ENCODE data around the gene WIPI1. TPM values are rescaled to one million over a fixed set of nuclear protein-coding genes. Genes with fewer than 3 reads are reported as not detected.
A peak's percentile ranks its signal among the peaks of the same experiment; 100 is the strongest.
"Not testable (repeated sequence)": the region's sequence is repeated elsewhere in the genome, so short reads cannot be mapped to it uniquely, and the experiment has no call there.

WIPI1 gene
- total RNA-seq, 3 donors from 2014 or later (not counting 1 experiment from before 2014, with no cell fraction given) = 29.0 to 41.4 (median 32.0) TPM

- no peak overlapping the region for H3K27ac ChIP-seq (ENCODE audit: low read length)
- H3K4me3 ChIP-seq (ENCODE audit: low read length) = no peak overlapping the region
- Mint-ChIP-seq H3K9me3 (peaks cover 0 to 2% of the 10 kb centered on the region in 2 donors), H3K27ac (peak overlapping the region in 1 of 2 donors; percentile 11), H3K36me3 (peaks cover 22% of the 10 kb centered on the region), H3K4me1 (peaks cover 15 to 21% of the 10 kb centered on the region in 2 donors), H3K27me3 (ENCODE audit: low read depth in 2 of 2) (no peaks in the 10 kb centered on the region), H3K4me3 (no peak overlapping the region)
- no peaks in the 10 kb centered on the region for H3K9me3 ChIP-seq (ENCODE audit: control insufficient read depth, insufficient read depth, low read length)
- no peaks in the 10 kb centered on the region for H3K4me1 ChIP-seq (ENCODE audit: control insufficient read depth, insufficient read depth, low read length)
- no peak for ATAC-seq
- WGBS (ENCODE audit: insufficient coverage) = 100% methylated on average over 3 of the region's 3 CpGs
- intact Hi-C loops (cut with micrococcal nuclease) = no loop called here
- no peak for DNase-seq
- no peaks in the 10 kb centered on the region for H3K27me3 ChIP-seq (ENCODE audit: control insufficient read depth, insufficient read depth, low read length)
- H3K36me3 ChIP-seq (ENCODE audit: control insufficient read depth, insufficient read depth, low read length) = peaks cover 21% of the 10 kb centered on the region
- TF ChIP-seq CTCF (IDR thresholded peaks at IDR 0.05) = no peak
These were observed 40.0 kb downstream of the WIPI1 start for GRCh38 chr17:68417317-68417716.

GRCh38 chr17:68414901-68415300 is 42.4 kb downstream of the WIPI1 start:
- peak in 1 of 2 donors; percentile 43 for DNase-seq
- Mint-ChIP-seq H3K36me3 (peaks cover 20% of the 10 kb centered on the region), H3K4me3 (peak overlapping the region; percentile 93), H3K27ac (peak overlapping the region; percentile 61 to 89), H3K4me1 (peaks cover 15 to 21% of the 10 kb centered on the region in 2 donors)
- intact Hi-C loops (cut with micrococcal nuclease); H3K27ac ChIP-seq (ENCODE audit: low read length); H3K9me3 ChIP-seq (ENCODE audit: control insufficient read depth, insufficient read depth, low read length); H3K4me1 ChIP-seq (ENCODE audit: control insufficient read depth, insufficient read depth, low read length); H3K27me3 ChIP-seq (ENCODE audit: control insufficient read depth, insufficient read depth, low read length); H3K4me3 ChIP-seq (ENCODE audit: low read length); ATAC-seq; H3K9me3 Mint-ChIP-seq; H3K27me3 Mint-ChIP-seq (ENCODE audit: low read depth in 2 of 2); H3K36me3 ChIP-seq (ENCODE audit: control insufficient read depth, insufficient read depth, low read length): not testable (repeated sequence)

- H3K4me1 ChIP-seq (ENCODE audit: control insufficient read depth, insufficient read depth, low read length); H3K9me3 Mint-ChIP-seq; intact Hi-C loops (cut with micrococcal nuclease); H3K27me3 Mint-ChIP-seq (ENCODE audit: low read depth in 2 of 2); H3K27me3 ChIP-seq (ENCODE audit: control insufficient read depth, insufficient read depth, low read length); H3K27ac ChIP-seq (ENCODE audit: low read length); H3K36me3 ChIP-seq (ENCODE audit: control insufficient read depth, insufficient read depth, low read length); H3K9me3 ChIP-seq (ENCODE audit: control insufficient read depth, insufficient read depth, low read length): not testable (repeated sequence)
- peaks cover 15 to 21% of the 10 kb centered on the region in 2 donors for H3K4me1 Mint-ChIP-seq
- H3K36me3 Mint-ChIP-seq = peaks cover 20% of the 10 kb centered on the region
- DNase-seq (peak; percentile 41 to 79), ATAC-seq (peak; percentile 71 to 87 (median 83))
- peak overlapping the region; percentile 61 to 89 for H3K27ac Mint-ChIP-seq
- H3K4me3 ChIP-seq (ENCODE audit: low read length) = peak overlapping the region; percentile 13
- 3% methylated on average over 23 of the region's 34 CpGs for WGBS (ENCODE audit: insufficient coverage)
- H3K4me3 Mint-ChIP-seq = peak overlapping the region; percentile 93
These were observed 43.4 kb downstream of the WIPI1 start for GRCh38 chr17:68413597-68414560.

GRCh38 chr17:68407656-68408055 is 49.6 kb downstream of the WIPI1 start:
- WGBS (ENCODE audit: insufficient coverage) = 83% methylated on average over 1 of the region's 1 CpG
- ATAC-seq; H3K4me3 Mint-ChIP-seq; H3K4me3 ChIP-seq (ENCODE audit: low read length); H3K9me3 ChIP-seq (ENCODE audit: control insufficient read depth, insufficient read depth, low read length); DNase-seq; H3K36me3 ChIP-seq (ENCODE audit: control insufficient read depth, insufficient read depth, low read length); H3K9me3 Mint-ChIP-seq; H3K27ac Mint-ChIP-seq; H3K27ac ChIP-seq (ENCODE audit: low read length); intact Hi-C loops (cut with micrococcal nuclease); H3K4me1 ChIP-seq (ENCODE audit: control insufficient read depth, insufficient read depth, low read length); H3K27me3 ChIP-seq (ENCODE audit: control insufficient read depth, insufficient read depth, low read length); H3K27me3 Mint-ChIP-seq (ENCODE audit: low read depth in 2 of 2): not testable (repeated sequence)
- Mint-ChIP-seq H3K36me3 (peaks cover 21% of the 10 kb centered on the region), H3K4me1 (peaks cover 4 to 13% of the 10 kb centered on the region in 2 donors)

GRCh38 chr17:68403837-68404236 is 53.5 kb downstream of the WIPI1 start:
- H3K36me3 ChIP-seq (ENCODE audit: control insufficient read depth, insufficient read depth, low read length); intact Hi-C loops (cut with micrococcal nuclease); H3K9me3 Mint-ChIP-seq; H3K9me3 ChIP-seq (ENCODE audit: control insufficient read depth, insufficient read depth, low read length); H3K27me3 ChIP-seq (ENCODE audit: control insufficient read depth, insufficient read depth, low read length); ATAC-seq; H3K27ac Mint-ChIP-seq; H3K27me3 Mint-ChIP-seq (ENCODE audit: low read depth in 2 of 2); H3K4me3 ChIP-seq (ENCODE audit: low read length); H3K4me3 Mint-ChIP-seq; DNase-seq; H3K4me1 ChIP-seq (ENCODE audit: control insufficient read depth, insufficient read depth, low read length); H3K27ac ChIP-seq (ENCODE audit: low read length): not testable (repeated sequence)
- Mint-ChIP-seq H3K36me3 (peaks cover 14% of the 10 kb centered on the region), H3K4me1 (peaks cover 9 to 18% of the 10 kb centered on the region in 2 donors)
- 100% methylated on average over 1 of the region's 5 CpGs for WGBS (ENCODE audit: insufficient coverage)
